ENCODE measurements around the gene MXI1. TPM values are rescaled to one million over a fixed set of nuclear protein-coding genes. Genes with fewer than 3 reads are reported as not detected.

Gene MXI1
- total RNA-seq = 5.0 and 11.4 TPM in 2 replicates

GRCh38 chr10:110207011-110207804 lies at the start of gene MXI1:
MXI1 (plus strand) TSS chr10:110207605; CDS start chr10:110207809, 204 bp downstream.

GRCh38 chr10:110304780-110305421 lies 97.5 kb downstream of the MXI1 start, which contains the start of gene SMNDC1:
SMNDC1 (minus strand) TSS chr10:110304920; CDS start chr10:110303587, 1,333 bp downstream.

Other genes starting within 250 kb of the MXI1 start
- gene ADD3, start 199.6 kb upstream of the MXI1 start, total RNA-seq = 126 and 214 TPM in 2 replicates
- 7.2 and 9.7 TPM in 2 replicates for gene SMNDC1, start 97.3 kb downstream of the MXI1 start, total RNA-seq

Measured in vein endothelial cell (primary cell).